Activated CD8-positive, alpha-beta memory T cell treated with anti-CD3 and anti-CD28 coated beads, Interleukin-2, amount 50 U/mL, for 48 hours (primary cell): ENCODE data around the gene NAGPA.

ENCODE experiments used
- DNase-seq: peaks from one replicate; pipeline ENCODE4 v3.0.0-alpha.2; 2020

NAGPA gene

DNA sequence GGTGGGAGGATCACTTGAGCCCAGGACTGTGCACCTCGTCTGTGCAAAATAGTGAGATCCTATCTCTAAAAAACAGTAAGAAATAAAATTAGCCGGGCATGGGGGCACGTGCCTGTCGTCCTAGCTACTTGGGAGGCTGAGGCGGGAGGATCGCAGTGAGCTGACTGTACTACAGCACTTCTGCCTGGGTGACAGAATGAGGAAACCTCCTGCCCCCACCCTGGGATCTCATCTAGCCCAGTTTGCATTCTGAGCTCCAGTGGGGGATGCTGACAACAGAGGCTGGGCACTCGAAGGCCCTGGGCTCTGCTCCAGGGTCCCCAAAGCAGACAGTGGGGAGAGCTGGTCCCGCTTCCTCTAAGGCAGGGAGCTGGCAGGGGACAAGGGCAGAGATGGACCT is 7.1 kb downstream of the NAGPA start:
- no peak for DNase-seq

DNA sequence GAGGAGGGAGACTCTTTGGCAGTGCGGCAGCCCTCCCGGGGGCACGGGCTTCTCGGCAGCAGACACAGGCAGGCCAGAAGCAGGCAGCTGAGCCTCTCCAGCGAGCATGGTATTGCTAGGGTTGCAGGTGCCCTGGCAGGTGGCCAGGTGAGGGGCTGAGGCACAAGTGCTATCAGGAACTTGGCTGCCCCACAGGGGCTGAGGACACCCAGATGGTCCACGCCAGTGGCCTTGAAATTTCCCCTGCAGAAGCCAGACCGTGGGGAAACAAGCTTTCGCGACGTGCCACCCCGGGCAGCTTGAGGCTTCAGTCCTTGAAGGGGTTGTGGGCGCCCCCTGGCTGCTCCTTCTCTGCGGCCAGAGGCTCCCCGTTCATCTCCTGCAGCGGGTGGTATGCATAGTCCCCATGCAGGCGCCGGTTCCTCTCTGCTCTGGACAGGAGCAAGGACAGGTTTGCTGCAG is 8.5 kb downstream of the NAGPA start:
- DNase-seq, result no peak

DNA sequence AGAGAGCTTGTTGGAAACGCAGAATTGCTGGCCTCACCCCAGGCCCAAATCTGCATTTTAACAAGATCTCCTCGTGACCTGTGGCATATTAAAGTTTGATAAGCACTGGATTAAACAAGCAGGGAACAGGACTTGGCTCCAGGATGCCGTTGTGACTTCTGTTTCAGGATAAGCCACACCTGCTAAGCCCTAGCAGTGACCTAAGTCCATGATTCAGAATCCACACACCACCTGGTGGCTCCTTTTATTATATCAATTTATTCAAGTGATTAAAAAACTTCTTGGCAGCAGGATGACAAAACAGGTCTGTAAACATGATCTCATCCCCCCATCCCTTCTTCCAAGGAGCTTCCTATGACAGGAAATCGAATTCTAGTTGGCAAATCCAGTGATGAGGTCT is 9.1 kb downstream of the NAGPA start:
- DNase-seq, result no peak

DNA sequence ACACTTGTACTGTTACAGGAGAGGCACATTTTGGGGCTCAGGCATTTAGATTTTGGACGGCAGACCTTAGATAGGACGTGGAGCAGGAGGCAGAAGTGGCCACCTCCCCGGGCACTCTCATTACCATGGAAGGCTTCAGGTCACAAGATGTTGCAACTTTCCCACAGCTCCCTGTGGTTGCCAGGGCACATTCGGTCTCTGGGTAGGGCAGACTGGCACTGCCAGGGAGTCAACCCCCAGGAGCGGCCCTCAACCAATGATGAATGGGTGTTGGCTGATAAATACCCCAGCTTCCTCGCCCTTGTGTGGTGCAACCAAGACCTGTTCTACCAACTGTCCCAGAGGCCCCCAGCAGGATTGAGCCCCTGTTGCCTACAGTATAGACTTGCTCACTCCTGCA is 11.2 kb downstream of the NAGPA start:
- no peak for DNase-seq

DNA sequence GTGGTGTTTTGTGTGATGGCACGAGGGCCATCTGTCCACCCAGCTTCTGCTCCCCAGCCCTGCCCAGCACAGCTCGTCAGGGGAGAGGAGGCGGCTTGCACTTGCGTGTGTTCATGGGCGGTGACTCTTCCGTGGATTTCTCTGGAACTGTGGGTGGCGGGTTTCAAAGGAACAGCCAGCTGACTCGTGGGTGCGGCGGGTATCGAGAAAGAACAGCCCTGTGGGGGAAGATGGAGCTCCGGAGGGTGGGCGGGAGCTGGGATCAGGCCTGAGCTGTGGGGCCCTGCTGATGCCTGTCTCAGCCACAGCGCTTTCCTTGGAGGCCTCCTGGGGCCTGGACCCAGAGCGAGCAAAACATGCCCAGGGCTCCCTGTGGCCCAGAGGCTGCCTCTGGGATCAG is 13.2 kb downstream of the NAGPA start:
- no peak for DNase-seq

DNA sequence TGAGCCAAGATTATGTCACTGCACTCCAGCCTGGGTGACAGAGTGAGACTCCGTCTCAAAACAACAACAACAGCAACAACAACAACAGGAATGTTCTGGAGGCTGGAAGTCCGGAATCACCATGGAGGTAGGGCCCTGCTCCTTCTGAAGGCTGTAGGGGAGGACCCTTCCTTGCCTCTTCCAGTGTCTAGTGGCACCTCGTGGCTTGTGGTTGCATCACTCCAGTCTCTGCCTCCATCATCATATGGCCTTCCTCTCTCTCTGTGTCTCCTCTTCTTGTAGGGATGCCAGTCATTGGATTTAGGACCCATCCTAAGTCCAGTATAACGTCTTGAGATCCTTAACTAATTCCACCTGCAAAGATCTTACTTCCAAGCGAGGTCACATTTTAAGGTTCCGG is 14.0 kb downstream of the NAGPA start:
- DNase-seq, result no peak

DNA sequence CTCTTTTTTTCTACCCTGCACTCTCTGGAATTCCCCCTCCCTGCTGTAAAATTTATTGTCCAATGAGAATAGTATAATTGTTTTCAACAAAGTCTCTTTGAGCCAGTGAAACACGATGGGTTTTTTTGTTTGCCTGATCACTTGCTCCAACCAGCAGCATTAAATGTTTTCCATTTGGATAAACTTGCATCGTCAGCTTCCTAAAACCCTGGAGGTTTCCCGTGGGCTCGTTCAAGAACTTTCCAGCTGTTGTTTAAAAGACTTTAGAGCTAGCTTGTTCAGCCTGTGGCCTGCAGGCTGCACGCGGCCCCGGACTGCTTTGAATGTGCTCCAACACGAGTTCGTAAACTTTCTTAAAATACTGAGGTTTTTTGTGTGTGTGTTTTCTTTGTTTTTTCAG is 14.9 kb downstream of the NAGPA start:
- no peak for DNase-seq

DNA sequence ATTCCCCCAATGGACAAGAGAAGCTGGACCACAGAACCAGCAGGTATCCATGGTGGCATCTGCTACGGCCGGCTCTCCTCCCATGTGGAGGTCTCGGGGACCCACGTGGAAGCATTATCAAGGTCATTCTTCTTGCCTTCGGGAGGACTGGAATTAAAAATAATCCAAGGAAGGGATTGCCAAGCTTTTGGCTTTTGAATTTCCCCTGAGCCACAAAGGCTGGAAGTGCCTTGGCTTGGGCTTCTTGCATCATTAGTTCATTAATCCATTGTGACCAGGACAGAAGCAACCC is 16.1 kb downstream of the NAGPA start:
- DNase-seq, result no peak

DNA sequence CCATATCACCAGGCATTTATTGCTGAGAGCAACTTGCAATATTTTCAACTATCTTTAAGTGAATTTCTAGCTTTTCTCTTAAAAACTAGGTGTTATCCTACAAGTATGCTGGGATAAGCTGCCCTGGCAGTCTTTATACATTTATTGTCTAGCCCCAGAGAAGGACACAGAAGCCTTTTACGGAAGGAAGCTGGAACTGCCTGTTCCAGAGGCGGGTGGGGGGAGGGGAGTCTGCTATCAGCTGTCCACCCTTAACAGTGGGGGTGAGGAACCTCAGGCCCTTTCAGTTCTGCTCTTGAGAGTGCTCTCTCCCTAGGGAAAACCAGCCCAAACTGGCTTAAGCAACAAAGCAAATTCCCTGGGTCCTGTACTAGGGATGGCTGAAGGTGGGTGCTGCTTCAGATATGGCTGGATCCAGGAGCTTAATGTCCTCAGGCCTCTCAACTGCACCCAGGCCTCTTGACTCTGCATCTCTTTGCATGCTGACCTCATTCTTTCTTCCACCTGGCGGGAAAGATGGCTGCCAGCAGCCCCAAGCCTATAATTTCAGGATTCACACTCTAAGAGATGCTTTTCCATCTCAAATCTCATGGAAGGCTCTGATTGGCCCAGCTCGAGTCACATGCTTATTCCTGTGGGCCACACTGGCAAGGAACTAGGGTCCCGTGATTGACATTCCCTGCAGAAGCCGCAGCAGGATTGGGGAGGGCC is 16.6 kb downstream of the NAGPA start:
- DNase-seq, result no peak

DNA sequence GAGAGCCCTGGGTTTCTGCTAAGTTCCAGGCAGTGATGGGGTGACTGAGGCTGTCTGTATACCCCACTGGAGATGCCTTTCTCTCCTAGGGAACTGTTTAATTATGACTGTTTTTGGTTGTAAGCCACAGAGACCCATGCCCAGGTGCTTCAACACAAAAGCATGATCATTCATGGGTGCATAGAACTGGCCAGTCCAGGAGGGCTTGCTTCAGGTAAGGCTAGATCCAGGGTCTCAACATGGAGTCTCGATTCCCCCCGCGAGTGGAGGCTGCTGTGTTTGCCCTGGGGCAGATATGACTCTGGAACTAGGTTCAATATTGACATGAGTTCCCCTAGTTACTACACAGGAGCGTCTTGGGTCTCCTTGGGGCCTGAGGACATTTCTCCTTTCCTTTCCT is 17.8 kb downstream of the NAGPA start:
- DNase-seq, result no peak

DNA sequence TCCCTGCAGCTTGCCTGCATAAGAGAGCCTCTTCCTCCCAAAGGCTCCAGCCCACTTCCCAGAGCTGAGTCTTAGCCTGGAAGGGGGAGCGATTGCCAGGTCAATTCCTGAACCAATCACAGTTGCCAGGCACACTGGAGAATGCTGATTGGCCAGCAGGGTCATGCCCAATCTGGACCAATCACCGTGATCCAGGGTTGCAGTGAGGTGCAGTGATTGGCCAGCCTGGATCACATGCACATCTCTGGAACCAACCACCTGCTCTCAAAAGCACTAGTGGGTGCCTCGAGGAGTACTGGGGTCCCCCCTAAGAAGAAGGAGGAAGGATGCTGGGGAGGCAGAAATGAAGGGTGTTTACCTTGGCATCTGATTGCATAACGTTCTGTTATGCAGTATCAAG is 18.4 kb downstream of the NAGPA start:
- no peak for DNase-seq

DNA sequence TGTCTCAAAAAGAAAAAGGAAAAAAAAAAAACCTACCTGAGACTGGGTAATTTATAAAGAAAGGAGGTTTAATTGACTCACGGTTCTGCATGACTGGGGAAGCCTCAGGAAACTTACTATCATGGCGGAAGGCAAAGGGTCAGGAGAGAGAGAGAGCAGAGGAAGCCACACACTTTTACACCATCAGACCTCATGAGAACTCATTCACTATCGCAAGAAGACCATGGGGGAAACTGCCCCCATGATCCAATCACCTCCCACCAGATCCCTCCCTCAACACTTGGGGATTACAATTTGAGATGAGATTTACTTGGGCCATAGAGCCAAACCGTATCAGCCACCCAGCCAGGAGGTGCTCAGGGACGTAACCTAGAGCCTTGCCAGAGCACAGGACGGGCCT is 20.8 kb downstream of the NAGPA start:
- DNase-seq, result no peak

DNA sequence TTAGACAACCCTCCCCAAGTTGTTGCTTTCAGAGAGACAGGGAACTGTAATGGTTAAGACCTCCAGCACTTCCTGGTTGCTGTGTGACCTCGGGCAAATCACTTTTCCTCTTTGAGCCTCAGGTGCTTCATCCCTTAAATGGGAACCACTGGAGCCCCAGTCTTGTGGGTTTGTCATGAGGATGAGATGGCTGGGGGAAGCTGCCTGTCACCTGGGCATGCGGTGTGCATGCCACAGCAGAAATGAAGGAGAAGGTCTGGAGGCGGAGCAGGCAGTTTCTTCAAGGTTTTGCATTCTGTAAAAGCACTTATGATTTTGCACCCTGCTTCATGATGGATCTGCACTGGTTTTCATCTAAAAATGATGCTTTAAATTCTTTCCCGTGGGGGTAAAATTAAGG is 22.1 kb downstream of the NAGPA start:
- no peak for DNase-seq

DNA sequence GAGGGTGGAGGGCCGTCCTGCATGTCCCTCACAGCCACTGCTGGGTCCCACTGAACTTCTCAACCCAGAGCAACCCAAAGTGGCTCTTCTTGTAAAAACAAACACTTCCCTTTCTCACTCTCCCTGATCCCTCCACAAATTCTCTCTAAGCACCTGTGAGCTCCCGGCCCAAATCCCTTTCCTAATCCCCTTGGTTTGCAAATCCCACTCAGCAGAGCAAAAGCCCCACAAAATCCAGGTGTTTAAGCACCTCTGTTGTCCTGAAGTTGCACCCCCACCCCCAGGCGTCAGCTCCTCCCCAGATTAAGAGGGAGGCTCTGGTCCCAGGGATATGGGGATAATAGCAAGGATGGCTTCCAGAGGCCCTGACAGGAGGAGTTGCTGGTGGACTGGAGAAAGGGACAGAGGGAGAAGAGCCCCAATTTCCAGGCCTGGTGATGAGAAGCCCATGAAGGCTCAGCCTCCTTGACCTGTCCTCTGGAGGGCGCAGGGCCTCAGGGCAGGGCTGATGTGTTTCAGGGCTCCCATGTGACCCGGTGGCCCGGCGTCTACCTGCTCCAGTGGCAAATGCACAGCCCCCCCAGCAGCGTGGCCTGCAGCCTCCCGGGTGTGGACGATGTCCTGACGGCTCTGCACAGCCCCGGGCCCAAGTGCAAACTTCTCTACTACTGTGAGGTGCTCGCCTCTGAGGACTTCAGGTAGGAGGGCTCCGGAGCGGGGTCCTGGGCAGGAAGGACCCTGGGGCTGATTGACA is 23.0 kb downstream of the NAGPA start:
- DNase-seq, result no peak

DNA sequence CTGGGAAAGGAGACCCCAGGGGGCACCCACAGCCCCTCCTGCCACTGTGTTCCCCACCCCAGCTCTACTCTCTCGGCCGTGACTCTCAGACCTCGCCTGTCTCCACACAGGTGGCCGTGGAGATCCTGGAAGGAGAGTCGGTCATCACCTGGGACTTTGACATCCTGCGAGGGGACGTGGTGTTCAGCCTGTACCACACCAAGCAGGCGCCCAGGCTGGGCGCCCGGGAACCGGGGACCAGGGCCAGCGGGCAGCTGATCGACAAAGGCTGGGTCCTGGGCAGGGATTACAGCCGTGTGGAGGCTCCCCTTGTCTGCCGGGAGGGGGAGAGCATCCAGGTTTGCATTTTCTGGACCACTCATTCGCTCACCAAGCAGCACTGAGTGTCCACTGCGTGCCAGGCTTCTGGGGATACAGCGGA is 25.4 kb downstream of the NAGPA start:
- no peak for DNase-seq

DNA sequence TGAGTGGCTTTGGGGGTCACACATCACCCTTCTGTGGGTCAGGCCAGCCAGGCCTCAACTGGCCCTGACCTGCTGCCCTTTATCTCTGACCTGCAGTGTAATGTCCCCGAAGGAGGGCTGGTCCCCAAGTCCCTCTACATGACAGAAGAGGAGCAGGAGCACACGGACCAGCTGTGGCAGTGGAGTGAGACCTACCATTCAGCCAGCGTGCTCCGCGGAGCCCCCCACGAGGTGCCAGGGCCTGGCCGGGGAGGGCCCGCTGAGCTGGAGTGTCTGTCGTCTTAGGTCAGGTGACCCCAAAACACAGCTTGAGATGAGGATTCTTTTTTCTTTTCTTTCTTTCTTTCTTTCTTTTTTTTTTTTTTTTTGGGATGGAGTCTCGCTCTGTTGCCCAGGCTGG is 26.5 kb downstream of the NAGPA start:
- DNase-seq, result no peak

DNA sequence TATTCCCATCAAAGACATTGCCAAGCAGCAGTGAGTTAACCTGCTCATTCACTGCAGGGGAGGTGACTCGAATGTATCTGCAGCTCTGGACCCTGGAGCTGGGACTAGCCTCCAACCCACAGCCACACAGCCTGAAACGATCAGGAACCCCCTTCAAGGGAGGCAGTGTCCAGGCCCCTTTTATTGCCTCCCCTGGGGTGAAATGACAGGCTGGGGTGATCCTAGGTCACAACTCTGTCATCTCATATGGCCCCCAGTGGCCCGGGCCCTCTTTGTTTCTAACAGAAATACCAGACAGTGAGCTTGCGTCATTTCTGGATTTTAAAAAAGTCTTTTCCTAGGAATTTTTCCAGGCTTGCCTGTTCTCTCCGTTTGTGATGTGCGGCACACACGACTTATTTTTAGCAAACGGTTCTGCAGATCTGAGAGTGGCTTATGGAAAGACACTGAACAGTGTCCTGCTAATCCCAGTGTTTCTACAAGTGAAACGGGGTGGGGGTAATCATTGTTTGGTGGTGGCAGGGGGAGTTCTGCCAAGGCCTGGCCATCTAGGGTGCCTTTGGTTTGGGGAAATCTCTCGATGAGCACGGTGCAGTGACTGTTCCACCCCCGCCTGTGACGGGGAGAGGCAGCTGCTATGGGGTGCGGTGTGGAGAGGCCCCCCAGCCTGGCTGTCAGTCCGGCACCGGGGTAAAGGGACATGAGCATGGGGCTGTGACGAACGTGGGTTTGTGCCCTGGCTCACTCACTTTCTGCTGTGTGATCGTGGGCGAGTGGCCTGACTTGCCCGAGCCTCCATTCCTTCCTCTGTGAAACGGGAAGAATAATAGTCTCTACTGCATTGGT is 27.2 kb downstream of the NAGPA start:
- no peak for DNase-seq

DNA sequence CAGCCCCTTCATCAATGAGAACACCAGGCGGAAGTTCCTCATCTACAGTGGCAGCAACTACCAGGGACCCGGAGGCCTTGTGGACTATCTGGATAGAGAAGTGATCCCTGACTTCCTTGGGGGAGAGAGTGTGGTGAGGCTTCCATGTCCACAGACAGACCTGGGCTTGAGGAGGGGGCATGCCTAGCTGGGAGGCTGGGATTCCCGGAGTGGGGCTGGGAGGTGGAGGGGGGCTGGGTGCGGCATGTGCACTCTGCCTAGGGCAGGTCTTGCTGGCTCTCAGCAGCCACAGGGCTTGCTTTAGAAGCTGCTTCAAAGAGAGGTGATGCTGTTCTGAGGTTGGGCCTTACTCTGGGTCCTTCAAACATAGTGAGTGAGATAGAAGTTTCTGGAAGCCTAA is 27.8 kb downstream of the NAGPA start:
- DNase-seq, result no peak

DNA sequence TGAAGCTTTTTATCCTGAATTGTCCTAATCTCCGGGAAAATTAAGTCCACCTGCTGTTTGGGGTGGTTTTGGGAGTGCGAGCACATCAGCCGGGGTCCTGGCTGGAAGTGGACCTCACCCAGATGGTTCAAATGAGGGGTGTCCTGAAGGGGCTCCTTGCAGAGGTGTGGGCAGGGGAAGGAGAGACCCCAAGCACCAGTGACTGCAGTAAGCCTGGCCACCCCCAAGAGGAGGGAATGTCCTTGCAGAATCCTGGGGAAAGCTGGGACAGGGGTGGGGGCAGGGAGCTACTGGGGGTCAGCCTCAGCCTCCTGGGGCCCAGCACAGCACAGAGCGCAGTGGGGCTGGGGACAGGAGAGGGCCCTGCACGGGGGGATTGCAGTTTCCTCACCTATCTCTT is 29.4 kb downstream of the NAGPA start:
- DNase-seq, result no peak

DNA sequence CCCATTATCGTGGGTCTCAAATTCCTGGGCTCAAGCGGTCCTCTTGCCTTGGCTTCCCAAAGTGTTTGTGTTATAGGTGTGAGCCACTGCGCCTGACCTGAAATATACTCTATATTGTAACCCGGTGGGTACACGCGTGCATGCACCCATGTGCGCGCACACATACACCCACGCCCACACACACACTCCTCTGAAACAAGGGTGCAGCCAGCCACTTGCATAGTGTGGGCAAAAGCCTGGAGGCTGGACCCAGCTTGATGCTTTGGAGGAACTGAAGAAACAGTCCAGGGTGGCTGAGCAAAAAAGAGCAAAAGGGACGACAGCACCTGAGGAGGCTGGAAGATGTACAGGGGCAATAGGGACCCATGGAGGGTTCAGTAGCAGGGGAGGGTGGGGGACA is 29.9 kb downstream of the NAGPA start:
- DNase-seq, result no peak

DNA sequence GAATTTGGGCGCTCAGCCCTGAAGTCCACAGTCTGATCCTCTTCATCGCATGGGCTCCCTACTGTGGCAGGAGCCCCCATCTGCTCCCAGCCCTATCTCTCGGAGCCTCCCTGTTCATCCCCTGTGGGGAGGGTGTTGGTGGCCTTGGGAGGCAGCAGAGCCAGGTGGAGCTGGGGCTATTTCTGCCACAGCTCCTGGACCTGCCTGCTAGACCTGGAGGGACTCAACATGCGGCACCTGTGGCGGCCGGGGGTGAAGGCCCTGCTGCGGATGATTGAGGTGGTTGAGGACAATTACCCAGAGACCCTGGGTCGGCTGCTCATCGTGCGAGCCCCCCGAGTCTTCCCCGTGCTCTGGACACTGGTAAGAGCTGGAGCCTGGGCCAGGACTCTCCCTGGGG is 30.5 kb downstream of the NAGPA start:
- no peak for DNase-seq

DNA sequence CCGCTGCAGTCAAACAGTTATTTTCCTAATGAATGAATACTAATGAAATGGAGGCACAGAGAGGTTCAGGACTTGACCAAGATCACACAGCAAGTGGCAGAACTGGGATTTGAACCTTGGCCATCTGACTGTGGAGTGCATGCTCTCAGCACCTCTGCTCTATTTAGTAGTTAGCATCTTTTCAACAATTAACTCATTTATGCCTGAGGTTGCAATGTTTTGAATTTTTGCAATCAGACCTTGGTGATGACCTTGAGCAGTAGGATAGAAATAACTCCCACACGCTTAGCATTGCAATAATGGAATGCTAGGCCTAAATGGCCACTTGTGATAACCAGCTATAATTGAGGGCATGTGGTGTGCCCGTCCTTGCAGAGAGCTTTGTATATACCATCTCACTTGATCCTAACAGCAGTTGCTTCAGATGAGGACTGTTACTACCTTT is 31.0 kb downstream of the NAGPA start:
- DNase-seq, result no peak

DNA sequence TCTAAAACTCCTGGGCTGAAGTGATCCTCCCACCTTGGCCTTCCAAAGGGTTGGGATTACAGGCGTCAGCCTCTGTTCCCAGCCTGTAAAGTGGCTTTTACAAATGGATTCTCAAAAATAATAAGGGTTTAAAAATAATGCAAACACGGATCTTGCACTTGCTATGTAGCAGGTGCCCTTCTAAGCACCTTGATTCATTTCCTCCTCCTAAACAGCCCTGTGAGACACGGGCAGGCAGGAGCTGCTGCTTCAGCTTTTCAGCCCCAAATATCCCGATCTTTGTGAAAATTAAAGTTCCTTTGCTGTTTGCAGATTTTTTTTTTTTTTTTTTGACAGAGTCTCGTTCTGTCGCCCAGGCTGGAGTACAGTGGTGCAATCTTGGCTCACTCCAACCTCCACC is 31.7 kb downstream of the NAGPA start:
- DNase-seq, result no peak

DNA sequence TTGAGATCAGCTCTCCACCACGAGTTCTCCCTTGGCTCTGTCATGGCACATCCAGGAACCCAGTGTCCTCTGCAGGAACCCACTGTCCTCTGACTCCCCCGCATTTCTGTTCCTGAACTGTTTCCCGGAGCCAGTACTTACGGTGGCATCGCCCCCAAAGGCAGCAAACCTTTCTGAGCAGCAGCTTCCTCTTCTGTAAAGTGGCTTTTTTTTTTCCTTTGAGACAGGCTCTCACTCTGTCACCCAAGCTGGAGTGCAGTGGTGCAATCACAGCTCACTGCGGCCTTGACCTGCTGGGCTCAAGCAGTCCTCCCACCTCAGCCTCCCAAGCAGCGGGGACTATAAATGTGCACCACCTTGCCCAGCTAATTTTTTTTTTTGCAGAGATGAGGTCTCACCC is 32.2 kb downstream of the NAGPA start:
- DNase-seq, result no peak
